ENCODE measurements around the gene GNPAT. TPM values are rescaled to one million over a fixed set of nuclear protein-coding genes. Genes with fewer than 3 reads are reported as not detected.

GNPAT gene
- total and polyA plus RNA-seq, 8 donors: 35.1 to 89.5 (median 71.6) TPM

DNA sequence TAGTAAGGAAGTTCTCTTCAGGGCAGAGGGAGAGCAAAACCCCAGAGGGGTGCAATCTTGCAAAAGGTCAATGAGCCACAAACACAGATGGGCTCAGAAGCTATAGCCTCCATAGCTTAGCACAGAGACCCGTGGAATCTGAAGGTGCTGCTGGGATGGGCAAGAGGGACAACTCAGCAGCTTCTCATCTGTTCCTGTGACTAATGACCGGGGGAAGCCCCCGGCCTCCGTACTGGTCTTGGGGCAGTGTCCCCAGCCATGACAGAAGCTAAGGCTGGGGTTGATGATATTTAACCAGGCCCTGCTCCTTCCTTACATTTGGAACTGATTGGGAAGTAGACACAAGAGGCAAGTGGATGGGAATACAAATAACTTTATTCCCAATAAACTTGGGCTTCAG lies 77.6 kb downstream of the GNPAT start:
- DNase-seq (no peak), ATAC-seq (no peak)
- Histone ChIP-seq H3K9me3 (no peaks in the 10 kb centered on the region), H3K4me3 (no peak overlapping the region), H3K4me1 (no peaks in the 10 kb centered on the region), H3K27ac (no peak overlapping the region), H3K36me3 (no peaks in the 10 kb centered on the region), H3K27me3 (no peaks in the 10 kb centered on the region)
- intact Hi-C loops (cut with DNase I): no loop called here
- TF ChIP-seq, protein P1, sequence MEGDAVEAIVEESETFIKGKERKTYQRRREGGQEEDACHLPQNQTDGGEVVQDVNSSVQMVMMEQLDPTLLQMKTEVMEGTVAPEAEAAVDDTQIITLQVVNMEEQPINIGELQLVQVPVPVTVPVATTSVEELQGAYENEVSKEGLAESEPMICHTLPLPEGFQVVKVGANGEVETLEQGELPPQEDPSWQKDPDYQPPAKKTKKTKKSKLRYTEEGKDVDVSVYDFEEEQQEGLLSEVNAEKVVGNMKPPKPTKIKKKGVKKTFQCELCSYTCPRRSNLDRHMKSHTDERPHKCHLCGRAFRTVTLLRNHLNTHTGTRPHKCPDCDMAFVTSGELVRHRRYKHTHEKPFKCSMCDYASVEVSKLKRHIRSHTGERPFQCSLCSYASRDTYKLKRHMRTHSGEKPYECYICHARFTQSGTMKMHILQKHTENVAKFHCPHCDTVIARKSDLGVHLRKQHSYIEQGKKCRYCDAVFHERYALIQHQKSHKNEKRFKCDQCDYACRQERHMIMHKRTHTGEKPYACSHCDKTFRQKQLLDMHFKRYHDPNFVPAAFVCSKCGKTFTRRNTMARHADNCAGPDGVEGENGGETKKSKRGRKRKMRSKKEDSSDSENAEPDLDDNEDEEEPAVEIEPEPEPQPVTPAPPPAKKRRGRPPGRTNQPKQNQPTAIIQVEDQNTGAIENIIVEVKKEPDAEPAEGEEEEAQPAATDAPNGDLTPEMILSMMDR (IDR thresholded peaks at IDR 0.05): no peak

DNA sequence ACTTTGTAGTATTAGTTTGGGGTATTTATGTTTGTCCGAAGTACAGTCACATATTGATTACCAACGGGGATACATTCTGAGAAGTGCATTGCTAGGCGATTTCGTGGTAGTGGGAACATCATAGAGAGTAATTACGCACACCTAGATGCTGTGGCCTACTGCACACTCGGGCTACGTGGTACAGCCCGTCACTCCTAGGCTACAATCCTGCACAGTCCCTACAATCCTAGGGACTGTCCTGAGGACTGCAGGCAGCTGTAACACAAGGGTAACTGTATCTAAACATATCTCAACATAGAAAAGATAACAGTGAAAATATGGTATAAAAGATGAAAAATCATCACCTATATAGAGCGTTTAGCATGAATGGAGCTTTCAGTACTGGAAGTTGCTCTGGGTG lies 78.1 kb downstream of the GNPAT start:
- Histone ChIP-seq H3K27me3 (no peaks in the 10 kb centered on the region), H3K36me3 (no peaks in the 10 kb centered on the region), H3K4me3 (no peak overlapping the region), H3K9me3 (no peaks in the 10 kb centered on the region), H3K27ac (no peak overlapping the region), H3K4me1 (no peaks in the 10 kb centered on the region)
- ATAC-seq (no peak), DNase-seq (no peak)
- TF ChIP-seq, protein P1 (IDR thresholded peaks at IDR 0.05): no peak
- intact Hi-C loops (cut with DNase I): no loop called here

DNA sequence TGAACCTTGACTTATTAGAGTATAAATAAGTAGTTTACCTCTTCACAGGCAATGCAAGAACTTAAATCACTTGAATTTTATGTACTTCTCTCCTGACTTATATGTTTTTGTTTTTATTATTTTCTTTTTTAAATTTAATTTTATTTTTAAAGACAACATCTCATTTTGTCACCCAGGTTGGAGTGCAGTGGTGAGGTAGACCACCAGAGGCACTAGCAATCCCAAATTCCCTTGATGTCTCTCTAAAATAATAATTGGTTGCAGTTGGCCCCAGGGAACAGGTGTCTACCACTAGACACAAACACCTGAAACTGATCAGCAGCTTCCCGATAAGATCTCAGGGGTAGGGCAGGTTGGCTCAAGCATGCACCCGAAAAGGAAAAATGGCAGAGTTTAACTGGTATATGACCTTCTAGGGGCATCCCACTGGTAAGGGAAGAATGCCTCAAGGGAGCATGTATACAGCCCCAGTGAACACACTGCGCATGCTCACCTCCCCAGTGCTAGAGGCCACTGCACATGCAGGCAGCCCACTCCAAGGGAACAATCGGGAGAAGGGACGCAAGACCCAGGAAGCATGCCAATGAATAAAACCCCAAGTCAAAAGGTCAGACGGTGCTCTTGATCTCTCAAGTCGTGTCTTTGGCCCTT lies 82.0 kb downstream of the GNPAT start:
- intact Hi-C loops (cut with DNase I): no loop called here
- no peak overlapping the region for H3K27ac ChIP-seq
- ATAC-seq (no peak), DNase-seq (no peak)
- H3K4me3 ChIP-seq: no peak overlapping the region
- no peaks in the 10 kb centered on the region for H3K9me3 ChIP-seq
- TF ChIP-seq, protein P1 (IDR thresholded peaks at IDR 0.05): no peak
- no peaks in the 10 kb centered on the region for H3K4me1 ChIP-seq
- no peaks in the 10 kb centered on the region for H3K27me3 ChIP-seq
- H3K36me3 ChIP-seq: no peaks in the 10 kb centered on the region

DNA sequence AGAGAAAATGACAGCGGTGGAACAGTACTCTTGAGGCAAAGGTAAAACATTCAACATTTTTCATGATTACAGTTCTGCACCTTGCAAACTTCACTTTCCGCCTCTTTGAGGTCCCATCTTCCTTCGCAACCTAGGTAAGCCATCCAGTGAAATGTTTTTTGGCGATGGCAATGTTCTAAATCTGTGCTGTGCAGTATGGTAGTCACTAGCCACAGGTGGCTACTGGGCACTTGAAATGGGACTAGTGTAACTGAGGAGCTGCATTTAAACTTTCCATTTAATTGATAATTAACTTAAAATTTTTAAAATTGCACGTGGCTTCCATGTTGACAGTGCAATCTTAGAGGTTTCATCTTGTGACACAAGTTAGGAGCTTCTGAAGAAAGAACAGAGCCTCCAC lies 83.6 kb downstream of the GNPAT start:
- ATAC-seq: no peak

DNA sequence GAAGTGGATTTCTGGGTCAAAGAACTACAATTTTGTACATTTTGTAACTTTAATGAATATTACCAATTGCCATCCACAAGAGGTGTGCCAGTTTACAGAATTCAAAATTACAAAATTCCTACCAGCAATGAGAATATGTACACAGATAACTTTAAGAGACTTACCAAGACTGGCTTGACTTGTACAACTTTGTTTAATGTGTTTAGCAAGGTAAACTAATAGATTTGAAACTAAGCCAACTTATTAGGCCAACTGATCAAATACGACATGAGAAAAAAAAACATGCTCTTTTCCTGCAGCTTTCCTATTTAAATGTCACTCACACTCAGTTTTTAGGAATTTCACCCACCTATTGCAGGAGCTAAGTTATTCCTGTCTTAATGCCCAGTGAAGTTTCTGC lies 85.2 kb downstream of the GNPAT start:
- Histone ChIP-seq H3K9me3 (no peaks in the 10 kb centered on the region), H3K36me3 (no peaks in the 10 kb centered on the region), H3K4me1 (peaks cover 0 to under 1% of the 10 kb centered on the region in 2 donors), H3K4me3 (no peak overlapping the region), H3K27me3 (no peaks in the 10 kb centered on the region), H3K27ac (no peak overlapping the region)
- TF ChIP-seq, protein P1 (IDR thresholded peaks at IDR 0.05): no peak
- intact Hi-C loops (cut with DNase I): no loop called here
- DNase-seq: no peak
- no peak for ATAC-seq

More for the DNA sequence above, 83.6 kb downstream of the GNPAT start:
- Histone ChIP-seq H3K36me3 (no peaks in the 10 kb centered on the region), H3K27me3 (no peaks in the 10 kb centered on the region), H3K9me3 (no peaks in the 10 kb centered on the region), H3K4me1 (no peaks in the 10 kb centered on the region), H3K4me3 (no peak overlapping the region), H3K27ac (no peak overlapping the region)
- TF ChIP-seq, protein P1 (IDR thresholded peaks at IDR 0.05): no peak
- no peak for DNase-seq
- intact Hi-C loops (cut with DNase I): no loop called here

Other genes with a start within 250 kb of the GNPAT start
- 10 to 100 TPM; 12.3 to 18.8 TPM for gene FAM89A, start 201.0 kb upstream of the GNPAT start, total RNA-seq
- gene FAM89A, start 201.0 kb upstream of the GNPAT start, polyA plus RNA-seq (ENCODE audit: insufficient read length in 6 of 6): 10 to 100 TPM; 15.6 to 26.6 (median 18.8) TPM
- under 1 TPM in 1 of 2 donors, not detected in 1; 0.06 TPM for gene TRIM67, start 79.2 kb upstream of the GNPAT start, total RNA-seq
- 1 to 10 TPM in 2 of 6 donors, under 1 TPM in 4; 0.35 to 1.5 (median 0.80) TPM for gene TRIM67, start 79.2 kb upstream of the GNPAT start, polyA plus RNA-seq (ENCODE audit: insufficient read length in 6 of 6)
- 10 to 100 TPM; 19.8 to 20.4 TPM for gene EXOC8, start 96.6 kb downstream of the GNPAT start, total RNA-seq
- 10 to 100 TPM; 10.9 to 13.3 (median 12.1) TPM for gene EXOC8, start 96.6 kb downstream of the GNPAT start, polyA plus RNA-seq (ENCODE audit: insufficient read length in 6 of 6)
- gene SPRTN, start 97.1 kb downstream of the GNPAT start, total RNA-seq: 10 to 100 TPM in 1 of 2 donors, 1 to 10 TPM in 1; 9.4 to 14.6 TPM
- gene SPRTN, start 97.1 kb downstream of the GNPAT start, polyA plus RNA-seq (ENCODE audit: insufficient read length in 6 of 6): 10 to 100 TPM; 11.7 to 16.7 (median 15.1) TPM
- gene EGLN1, start 181.1 kb downstream of the GNPAT start, total RNA-seq: 10 to 100 TPM; 19.4 to 25.2 TPM
- gene EGLN1, start 181.1 kb downstream of the GNPAT start, polyA plus RNA-seq (ENCODE audit: insufficient read length in 6 of 6): 10 to 100 TPM; 38.6 to 54.6 (median 43.3) TPM

All from left lung (tissue), 10 donors.